KOPT-K1 (cell line): ENCODE measurements around the gene DAB2IP.
A peak's percentile ranks its signal among the peaks of the same experiment; 100 is the strongest.
"Not testable (repeated sequence)": the region's sequence is repeated elsewhere in the genome, so short reads cannot be mapped to it uniquely, and the experiment has no call there.

ENCODE experiments used
- H3K27ac ChIP-seq: fragments of 200-600 bp; sonication (generic); 2 replicates; pipeline ENCODE4 v1.5.1; 2016; ENCODE audit warnings: antibody characterized with exemption, mild to moderate bottlenecking, low read depth, low read length; ENCODE audit not compliant: poor library complexity, severe bottlenecking
- H3K36me3 ChIP-seq: fragments of 200-600 bp; sonication (generic); 2 replicates; pipeline ENCODE4 v1.5.1; 2017; ENCODE audit warnings: antibody characterized with exemption, mild to moderate bottlenecking, low read length, moderate library complexity; ENCODE audit not compliant: insufficient read depth
- H3K9me3 ChIP-seq: fragments of 200-600 bp; sonication (generic); 2 replicates; pipeline ENCODE4 v1.5.1; 2017; ENCODE audit warnings: antibody characterized with exemption, low read length, mild to moderate bottlenecking; ENCODE audit not compliant: insufficient read depth, poor library complexity, severe bottlenecking

The DAB2IP gene

GRCh38 chr9:121734465-121734864 lies 83.0 kb downstream of the DAB2IP start:
- no peak overlapping the region for H3K27ac ChIP-seq
- H3K9me3 ChIP-seq, result no peaks in the 10 kb centered on the region
- H3K36me3 ChIP-seq, result no peaks in the 10 kb centered on the region

GRCh38 chr9:121735065-121735792 lies 83.8 kb downstream of the DAB2IP start:
- Histone ChIP-seq H3K36me3 (no peaks in the 10 kb centered on the region), H3K27ac (no peak overlapping the region), H3K9me3 (no peaks in the 10 kb centered on the region)

DNA sequence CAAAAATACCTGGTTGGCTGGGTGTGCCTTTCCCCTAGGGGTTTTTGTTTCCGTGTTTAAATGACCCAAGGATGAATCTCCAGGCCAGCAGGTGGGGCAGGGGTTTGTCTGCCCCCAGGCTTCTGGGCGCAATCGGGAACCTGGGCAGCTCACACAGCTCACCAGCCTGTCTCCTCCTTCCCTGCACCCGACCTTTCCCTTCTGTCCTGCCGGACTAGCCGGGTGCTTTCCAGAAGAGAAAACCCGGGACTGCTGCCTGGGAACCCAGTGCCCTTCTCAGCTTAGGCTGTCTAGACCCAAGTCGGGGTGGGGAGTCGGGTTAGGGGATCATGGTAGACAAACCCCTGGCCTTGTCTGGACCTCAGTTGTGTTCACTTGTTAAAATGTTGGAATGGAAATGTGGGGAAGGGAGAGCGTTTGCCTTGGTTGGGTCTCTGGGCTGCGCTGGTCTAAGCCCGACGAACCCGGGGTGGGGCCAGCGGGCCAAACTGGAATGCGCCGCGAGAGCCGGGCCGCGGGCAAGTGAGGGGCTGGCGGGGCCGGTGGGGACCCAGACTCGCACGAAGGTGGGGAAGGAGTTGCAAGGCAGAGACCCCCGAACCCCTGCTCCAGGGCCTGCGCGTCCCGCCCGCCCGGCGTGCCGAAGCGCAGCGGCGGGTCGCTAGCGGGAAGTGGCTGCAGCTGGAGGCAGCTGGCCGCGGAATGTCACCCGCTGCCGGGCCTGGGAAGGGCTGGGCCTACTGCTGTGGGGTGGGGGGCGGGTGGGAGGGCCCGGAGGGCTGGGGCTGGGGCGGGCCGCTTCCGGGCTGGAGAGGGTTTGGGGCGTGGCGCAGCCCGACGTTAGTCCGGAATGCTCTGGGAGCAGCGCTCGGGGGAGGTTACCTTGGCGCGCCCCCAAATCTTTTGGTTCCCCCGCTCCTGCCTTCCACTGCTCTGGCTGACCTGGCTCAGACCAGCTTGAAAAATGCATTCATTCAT lies 84.6 kb downstream of the DAB2IP start:
- no peak overlapping the region for H3K27ac ChIP-seq

GRCh38 chr9:121736934-121737462 lies 85.6 kb downstream of the DAB2IP start:
- Histone ChIP-seq H3K9me3 (no peaks in the 10 kb centered on the region), H3K36me3 (no peaks in the 10 kb centered on the region), H3K27ac (peak overlapping the region; percentile 73)

More for the DNA sequence above, 84.6 kb downstream of the DAB2IP start:
- Histone ChIP-seq H3K36me3 (no peaks in the 10 kb centered on the region), H3K9me3 (no peaks in the 10 kb centered on the region)

- H3K9me3 ChIP-seq, result no peaks in the 10 kb centered on the region
- H3K36me3 ChIP-seq, result no peaks in the 10 kb centered on the region
- peak overlapping the region; percentile 73 for H3K27ac ChIP-seq
Observed at GRCh38 chr9:121737481-121737931, 86.1 kb downstream of the DAB2IP start.

- Histone ChIP-seq H3K27ac (peak overlapping the region; percentile 73), H3K9me3 (no peaks in the 10 kb centered on the region), H3K36me3 (no peaks in the 10 kb centered on the region)
Observed at GRCh38 chr9:121738411-121738810, 87.0 kb downstream of the DAB2IP start.

- peak overlapping the region; percentile 73 for H3K27ac ChIP-seq
- no peaks in the 10 kb centered on the region for H3K36me3 ChIP-seq
- no peaks in the 10 kb centered on the region for H3K9me3 ChIP-seq
Observed at GRCh38 chr9:121738968-121739367, 87.5 kb downstream of the DAB2IP start.

DNA sequence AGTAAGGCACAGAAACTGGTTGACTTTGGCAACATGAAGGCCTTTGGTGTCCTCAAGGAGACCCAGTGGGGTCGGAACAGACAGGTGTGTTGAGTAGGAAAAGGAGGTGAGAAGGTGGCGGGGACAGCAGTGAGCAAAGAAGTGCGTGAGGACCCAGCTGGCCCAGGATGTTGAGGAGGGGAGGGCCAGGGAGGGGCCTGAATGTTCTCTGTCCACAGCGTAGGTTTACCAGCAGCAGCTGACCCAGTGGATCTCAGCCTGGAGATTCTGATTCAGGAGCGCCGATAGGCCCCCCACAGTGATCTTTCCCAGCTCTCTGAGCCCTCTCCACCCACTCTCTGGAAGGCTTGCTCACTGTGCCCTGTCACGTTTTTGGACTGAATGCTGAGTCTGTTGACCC lies 88.5 kb downstream of the DAB2IP start:
- Histone ChIP-seq H3K36me3 (no peaks in the 10 kb centered on the region), H3K9me3 (no peaks in the 10 kb centered on the region), H3K27ac (peak overlapping the region; percentile 73)

GRCh38 chr9:121741228-121741918 lies 89.9 kb downstream of the DAB2IP start:
- H3K27ac ChIP-seq, result peak overlapping the region; percentile 73
- H3K9me3 ChIP-seq, result no peaks in the 10 kb centered on the region
- H3K36me3 ChIP-seq, result no peaks in the 10 kb centered on the region

DNA sequence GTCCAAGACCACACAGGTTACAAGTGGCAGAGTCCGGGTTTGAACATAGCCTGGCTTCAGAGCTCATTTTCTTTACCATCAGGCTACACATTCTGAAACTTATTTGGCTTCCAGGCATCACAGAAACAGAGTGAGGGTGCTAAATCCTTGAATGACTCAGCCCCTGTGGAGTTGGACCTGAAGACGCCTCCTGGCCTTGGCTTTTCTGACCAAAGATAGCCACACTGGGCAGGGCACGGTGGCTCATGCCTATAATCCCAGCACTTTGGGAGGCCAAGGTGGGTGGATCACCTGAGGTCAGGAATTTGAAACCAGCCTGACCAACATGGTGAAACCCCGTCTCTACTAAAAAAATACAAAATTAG lies 90.5 kb downstream of the DAB2IP start:
- H3K9me3 ChIP-seq, H3K36me3 ChIP-seq: not testable (repeated sequence)
- H3K27ac ChIP-seq, result peak overlapping the region; percentile 73

- H3K36me3 ChIP-seq, result no peaks in the 10 kb centered on the region
- no peak overlapping the region for H3K27ac ChIP-seq
Observed at GRCh38 chr9:121742923-121743322, 91.5 kb downstream of the DAB2IP start.

GRCh38 chr9:121743441-121744001 lies 92.1 kb downstream of the DAB2IP start:
- H3K9me3 ChIP-seq, result no peaks in the 10 kb centered on the region
- peak overlapping the region; percentile 85 for H3K27ac ChIP-seq
- no peaks in the 10 kb centered on the region for H3K36me3 ChIP-seq

More at GRCh38 chr9:121742923-121743322, 91.5 kb downstream of the DAB2IP start:
- H3K9me3 ChIP-seq, result no peaks in the 10 kb centered on the region

- H3K9me3 ChIP-seq, result no peaks in the 10 kb centered on the region
- peak overlapping the region; percentile 85 for H3K27ac ChIP-seq
- H3K36me3 ChIP-seq, result no peaks in the 10 kb centered on the region
Observed at GRCh38 chr9:121744002-121744686, 92.7 kb downstream of the DAB2IP start.
